Astrocyte of the spinal cord (primary cell): ENCODE data around the gene TMEM115.

Source experiments
- DNase-seq: peaks from one replicate; pipeline ENCODE4 v3.0.0; 2011; ENCODE audit warnings: low read depth, low spot score
- H3K4me3 ChIP-seq: 2 replicates; pipeline ENCODE4 v1.5.1; 2011; ENCODE audit warnings: low read depth, mild to moderate bottlenecking, low read length, moderate library complexity
- in situ Hi-C: cut with HindIII; loops from 2 replicates; pipeline ENCODE4 v1.10.0; 2017; ENCODE audit warnings: low sequenced_read_pairs
- TF ChIP-seq, protein P1 (sequence below): IDR thresholded peaks from 2 replicates; pipeline ENCODE4 v1.5.1; 2012; ENCODE audit warnings: low read depth, mild to moderate bottlenecking, low read length, inconsistent platforms

TMEM115 gene

GRCh38 chr3:50347187-50347813 is 12.0 kb downstream of the TMEM115 start:
- peak; percentile 72 for DNase-seq
- TF ChIP-seq, protein P1, sequence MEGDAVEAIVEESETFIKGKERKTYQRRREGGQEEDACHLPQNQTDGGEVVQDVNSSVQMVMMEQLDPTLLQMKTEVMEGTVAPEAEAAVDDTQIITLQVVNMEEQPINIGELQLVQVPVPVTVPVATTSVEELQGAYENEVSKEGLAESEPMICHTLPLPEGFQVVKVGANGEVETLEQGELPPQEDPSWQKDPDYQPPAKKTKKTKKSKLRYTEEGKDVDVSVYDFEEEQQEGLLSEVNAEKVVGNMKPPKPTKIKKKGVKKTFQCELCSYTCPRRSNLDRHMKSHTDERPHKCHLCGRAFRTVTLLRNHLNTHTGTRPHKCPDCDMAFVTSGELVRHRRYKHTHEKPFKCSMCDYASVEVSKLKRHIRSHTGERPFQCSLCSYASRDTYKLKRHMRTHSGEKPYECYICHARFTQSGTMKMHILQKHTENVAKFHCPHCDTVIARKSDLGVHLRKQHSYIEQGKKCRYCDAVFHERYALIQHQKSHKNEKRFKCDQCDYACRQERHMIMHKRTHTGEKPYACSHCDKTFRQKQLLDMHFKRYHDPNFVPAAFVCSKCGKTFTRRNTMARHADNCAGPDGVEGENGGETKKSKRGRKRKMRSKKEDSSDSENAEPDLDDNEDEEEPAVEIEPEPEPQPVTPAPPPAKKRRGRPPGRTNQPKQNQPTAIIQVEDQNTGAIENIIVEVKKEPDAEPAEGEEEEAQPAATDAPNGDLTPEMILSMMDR = peak; percentile 68
- H3K4me3 ChIP-seq = no peak overlapping the region
- in situ Hi-C loops = no loop called here

GRCh38 chr3:50345586-50346234 is 13.6 kb downstream of the TMEM115 start, which contains the start of gene ZMYND10:
Gene ZMYND10, minus strand, starts transcription at chr3:50345732. Its CDS starts 153 bp downstream, at chr3:50345579.
- in situ Hi-C loops = no loop called here
- TF ChIP-seq, protein P1 = no peak
- H3K4me3 ChIP-seq = peak within 1 kb of the TSS; percentile 48
- DNase-seq = peak; percentile 21

- no peak for DNase-seq
- TF ChIP-seq, protein P1 = no peak
- H3K4me3 ChIP-seq = peak overlapping the region; percentile 48
- in situ Hi-C loops = no loop called here
Observed at GRCh38 chr3:50345008-50345407, 14.3 kb downstream of the TMEM115 start.

DNA sequence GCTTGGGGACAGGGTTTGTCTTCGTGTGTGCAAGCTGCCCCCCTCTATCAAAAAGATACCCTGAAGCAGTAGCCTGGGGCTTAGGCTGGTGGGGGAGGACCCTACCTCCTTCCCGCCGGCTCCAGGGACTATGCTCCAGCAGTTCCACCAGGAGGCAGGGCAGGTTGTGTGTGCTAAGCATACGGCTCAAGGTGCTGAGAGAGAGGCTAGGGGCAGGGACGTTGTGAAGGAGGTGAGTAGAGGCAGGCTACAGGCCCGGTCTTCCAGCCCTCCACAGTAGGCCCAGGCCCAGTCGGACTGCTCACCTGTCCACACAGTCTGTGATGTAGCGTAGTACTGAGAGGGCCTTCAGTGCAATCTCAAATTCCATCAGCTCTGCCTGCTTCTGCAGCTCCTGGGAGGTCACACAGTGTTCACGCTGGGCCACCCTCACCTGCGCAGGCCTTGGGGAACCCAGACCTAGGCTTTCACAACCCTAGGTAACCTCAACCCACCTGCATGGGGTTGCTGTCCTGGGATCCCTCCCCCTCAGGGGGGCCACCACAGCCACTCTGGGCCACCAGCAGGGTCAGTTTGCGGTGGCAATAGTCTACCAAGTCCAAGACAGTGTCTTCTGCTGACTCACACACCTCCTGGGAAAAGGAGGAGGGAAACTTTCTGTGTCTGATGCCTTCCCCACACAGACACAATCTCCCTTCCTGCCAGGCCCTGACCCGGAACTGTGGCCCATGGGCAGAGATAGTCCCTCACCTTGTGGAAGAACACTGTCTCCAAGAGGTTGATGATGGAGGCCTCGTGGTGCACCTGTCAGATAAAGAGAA is 16.3 kb downstream of the TMEM115 start:
- TF ChIP-seq, protein P1 = no peak
- DNase-seq = no peak
- no peak overlapping the region for H3K4me3 ChIP-seq
- in situ Hi-C loops = no loop called here

GRCh38 chr3:50341996-50342650 is 17.2 kb downstream of the TMEM115 start:
- TF ChIP-seq, protein P1 = no peak
- in situ Hi-C loops = no loop called here
- no peak for DNase-seq
- H3K4me3 ChIP-seq = no peak overlapping the region

DNA sequence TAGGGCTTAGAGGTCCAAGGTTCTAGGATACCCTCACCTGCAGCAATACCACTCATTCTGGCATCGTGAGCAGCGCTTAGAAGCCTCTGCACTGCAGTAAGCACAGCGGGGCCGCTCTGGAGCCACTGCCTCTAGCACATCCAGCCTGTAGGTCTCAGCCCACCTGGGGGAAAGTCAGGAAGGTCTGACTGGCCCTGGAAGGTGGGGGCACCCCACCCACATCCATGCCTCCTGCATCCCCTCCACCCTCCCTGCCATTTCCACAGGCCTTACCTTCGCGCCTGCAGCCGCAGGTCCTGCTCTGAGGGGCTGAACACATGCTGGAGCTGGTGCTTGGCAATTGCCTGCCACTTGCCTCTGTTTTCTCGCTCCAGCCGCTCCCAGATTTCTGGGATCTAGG is 17.8 kb downstream of the TMEM115 start:
- in situ Hi-C loops = no loop called here
- DNase-seq = no peak
- H3K4me3 ChIP-seq = peak overlapping the region; percentile 31
- TF ChIP-seq, protein P1 = no peak
